ENCODE measurements around the gene FANCG. TPM values are rescaled to one million over a fixed set of nuclear protein-coding genes. Genes with fewer than 3 reads are reported as not detected.

FANCG gene
- total RNA-seq, 1 donor from 2014 or later = 14.1 TPM

DNA sequence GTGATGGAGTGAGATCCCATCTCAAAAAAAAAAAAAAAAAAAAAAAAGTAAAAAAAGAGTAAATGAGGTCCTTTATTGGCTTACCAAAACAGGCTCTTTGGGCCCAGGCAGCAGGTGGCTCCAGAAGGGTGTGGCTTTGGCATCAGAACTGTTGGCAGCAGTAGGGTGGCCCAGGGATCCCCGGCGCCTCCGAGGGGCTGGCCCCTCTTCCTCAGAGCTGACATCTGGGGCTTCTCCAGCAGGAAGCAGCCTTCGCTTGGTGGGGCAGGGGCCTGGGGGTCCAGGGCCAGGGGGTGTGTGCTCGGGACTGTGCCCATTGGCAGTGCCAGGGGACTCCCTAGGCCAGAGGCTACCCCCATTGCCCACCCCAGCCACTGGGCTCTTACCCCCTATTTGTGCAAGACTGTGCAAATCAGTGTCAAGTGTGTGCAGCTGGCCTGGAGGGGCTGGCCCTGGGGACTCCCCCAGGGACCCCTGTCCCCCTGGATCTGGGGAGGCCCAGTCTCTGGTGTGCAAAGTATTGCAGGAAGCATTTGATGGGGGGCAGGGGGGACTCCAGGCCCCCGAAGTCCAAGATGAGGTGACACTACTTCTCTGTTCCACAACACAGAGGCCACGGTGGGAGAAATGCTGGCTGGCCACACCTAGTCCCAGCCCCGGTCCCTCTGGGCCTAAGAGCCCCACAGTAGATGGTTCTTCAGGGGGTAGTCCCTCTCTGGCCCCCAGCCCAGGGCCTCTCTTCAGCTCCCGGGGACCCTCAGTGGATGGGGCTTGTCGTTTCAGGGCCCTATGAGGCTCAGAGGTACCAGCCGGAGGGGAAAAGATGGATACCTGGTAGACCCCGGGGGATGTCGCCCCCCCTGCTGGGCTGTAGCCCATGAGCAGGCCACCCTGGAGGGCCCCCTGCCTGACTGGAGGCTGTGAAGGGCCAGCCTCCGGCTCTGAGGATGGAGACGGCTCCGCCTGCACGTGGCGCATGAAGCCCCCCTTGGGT lies 27.9 kb upstream of the FANCG start:
- Histone ChIP-seq H3K27me3 (ENCODE audit: insufficient read depth, low read length) (no peaks in the 10 kb centered on the region), H4K20me1 (ENCODE audit: insufficient read depth, low read length) (peaks cover 36% of the 10 kb centered on the region), H3K4me3 (ENCODE audit: insufficient read depth, low read depth, low read length) (no peak overlapping the region), H3K4me1 (ENCODE audit: insufficient read depth, low read length) (peaks cover 38% of the 10 kb centered on the region), H2AFZ (ENCODE audit: low read depth, low read length) (no peak overlapping the region), H3K9ac (ENCODE audit: low read length) (no peak overlapping the region), H3K36me3 (ENCODE audit: insufficient read depth, low read length) (peaks cover 32% of the 10 kb centered on the region), H3K27ac (ENCODE audit: low read depth, low read length) (no peak overlapping the region), H3K79me2 (ENCODE audit: insufficient read depth, low read length) (peaks cover 54% of the 10 kb centered on the region), H3K9me3 (ENCODE audit: insufficient read depth, low read depth, low read length) (no peaks in the 10 kb centered on the region), H3K4me2 (ENCODE audit: low read length) (no peak overlapping the region)
- no peaks in the 10 kb centered on the region for H3K9me3 Mint-ChIP-seq (ENCODE audit: unreplicated experiment)
- no peak overlapping the region for H3K4me3 Mint-ChIP-seq (ENCODE audit: unreplicated experiment)
- H3K27me3 Mint-ChIP-seq (ENCODE audit: low read depth, unreplicated experiment) = no peaks in the 10 kb centered on the region
- H3K27ac Mint-ChIP-seq (ENCODE audit: unreplicated experiment) = no peak overlapping the region
- peaks cover 9% of the 10 kb centered on the region for H3K36me3 Mint-ChIP-seq (ENCODE audit: low read depth, unreplicated experiment)
- FAIRE-seq = no peak
- TF ChIP-seq, protein P1, sequence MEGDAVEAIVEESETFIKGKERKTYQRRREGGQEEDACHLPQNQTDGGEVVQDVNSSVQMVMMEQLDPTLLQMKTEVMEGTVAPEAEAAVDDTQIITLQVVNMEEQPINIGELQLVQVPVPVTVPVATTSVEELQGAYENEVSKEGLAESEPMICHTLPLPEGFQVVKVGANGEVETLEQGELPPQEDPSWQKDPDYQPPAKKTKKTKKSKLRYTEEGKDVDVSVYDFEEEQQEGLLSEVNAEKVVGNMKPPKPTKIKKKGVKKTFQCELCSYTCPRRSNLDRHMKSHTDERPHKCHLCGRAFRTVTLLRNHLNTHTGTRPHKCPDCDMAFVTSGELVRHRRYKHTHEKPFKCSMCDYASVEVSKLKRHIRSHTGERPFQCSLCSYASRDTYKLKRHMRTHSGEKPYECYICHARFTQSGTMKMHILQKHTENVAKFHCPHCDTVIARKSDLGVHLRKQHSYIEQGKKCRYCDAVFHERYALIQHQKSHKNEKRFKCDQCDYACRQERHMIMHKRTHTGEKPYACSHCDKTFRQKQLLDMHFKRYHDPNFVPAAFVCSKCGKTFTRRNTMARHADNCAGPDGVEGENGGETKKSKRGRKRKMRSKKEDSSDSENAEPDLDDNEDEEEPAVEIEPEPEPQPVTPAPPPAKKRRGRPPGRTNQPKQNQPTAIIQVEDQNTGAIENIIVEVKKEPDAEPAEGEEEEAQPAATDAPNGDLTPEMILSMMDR (IDR thresholded peaks at IDR 0.05; ENCODE audit: insufficient read depth, low read depth, low read length) = no peak
- TF ChIP-seq EZH2 (IDR thresholded peaks at IDR 0.05; ENCODE audit: insufficient read depth, low read length) = no peak
- DNase-seq (ENCODE audit: low read depth) = no peak
- peaks cover 33% of the 10 kb centered on the region for H3K4me1 Mint-ChIP-seq (ENCODE audit: low read depth, unreplicated experiment)

DNA sequence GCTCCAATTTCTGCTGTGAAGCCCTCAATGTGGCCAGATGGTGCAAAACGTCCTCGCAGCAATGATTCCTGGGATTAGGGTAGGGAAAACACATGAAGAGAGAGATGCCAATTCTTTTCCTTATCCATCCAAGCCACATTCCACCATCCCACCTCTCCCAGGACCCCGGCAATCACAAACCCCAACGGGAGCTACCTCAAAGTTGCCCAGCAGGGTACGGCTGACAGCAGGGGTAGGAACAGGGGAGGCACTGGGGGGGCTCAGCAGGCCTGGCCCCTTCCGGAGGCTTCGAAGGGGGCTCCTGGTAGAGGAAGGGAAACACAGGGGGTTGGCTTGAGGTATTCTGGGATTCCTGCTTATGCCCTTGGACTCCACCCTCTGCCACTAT lies 26.6 kb upstream of the FANCG start:
- no peak overlapping the region for H3K4me3 ChIP-seq (ENCODE audit: insufficient read depth, low read depth, low read length)
- H3K9ac ChIP-seq (ENCODE audit: low read length) = no peak overlapping the region
- no peak for TF ChIP-seq EZH2 (IDR thresholded peaks at IDR 0.05; ENCODE audit: insufficient read depth, low read length)
- TF ChIP-seq, protein P1 (IDR thresholded peaks at IDR 0.05; ENCODE audit: insufficient read depth, low read depth, low read length) = no peak
- DNase-seq (ENCODE audit: low read depth) (no peak), FAIRE-seq (no peak)
- no peaks in the 10 kb centered on the region for H3K9me3 ChIP-seq (ENCODE audit: insufficient read depth, low read depth, low read length)
- H3K27ac ChIP-seq (ENCODE audit: low read depth, low read length) = no peak overlapping the region
- H4K20me1 ChIP-seq (ENCODE audit: insufficient read depth, low read length) = peaks cover 36% of the 10 kb centered on the region
- H2AFZ ChIP-seq (ENCODE audit: low read depth, low read length) = no peak overlapping the region
- peaks cover 35% of the 10 kb centered on the region for H3K4me1 ChIP-seq (ENCODE audit: insufficient read depth, low read length)
- peaks cover 32% of the 10 kb centered on the region for H3K36me3 ChIP-seq (ENCODE audit: insufficient read depth, low read length)
- H3K27ac Mint-ChIP-seq (ENCODE audit: unreplicated experiment) = no peak overlapping the region
- no peaks in the 10 kb centered on the region for H3K27me3 Mint-ChIP-seq (ENCODE audit: low read depth, unreplicated experiment)
- peaks cover 33% of the 10 kb centered on the region for H3K4me1 Mint-ChIP-seq (ENCODE audit: low read depth, unreplicated experiment)
- peaks cover 58% of the 10 kb centered on the region for H3K79me2 ChIP-seq (ENCODE audit: insufficient read depth, low read length)
- H3K9me3 Mint-ChIP-seq (ENCODE audit: unreplicated experiment) = no peaks in the 10 kb centered on the region
- H3K4me2 ChIP-seq (ENCODE audit: low read length) = no peak overlapping the region
- peaks cover 14% of the 10 kb centered on the region for H3K36me3 Mint-ChIP-seq (ENCODE audit: low read depth, unreplicated experiment)
- H3K4me3 Mint-ChIP-seq (ENCODE audit: unreplicated experiment) = no peak overlapping the region
- H3K27me3 ChIP-seq (ENCODE audit: insufficient read depth, low read length) = no peaks in the 10 kb centered on the region

Measured in astrocyte (in vitro differentiated cells and primary cell).